ENCODE measurements around the gene TBC1D2.

DNA sequence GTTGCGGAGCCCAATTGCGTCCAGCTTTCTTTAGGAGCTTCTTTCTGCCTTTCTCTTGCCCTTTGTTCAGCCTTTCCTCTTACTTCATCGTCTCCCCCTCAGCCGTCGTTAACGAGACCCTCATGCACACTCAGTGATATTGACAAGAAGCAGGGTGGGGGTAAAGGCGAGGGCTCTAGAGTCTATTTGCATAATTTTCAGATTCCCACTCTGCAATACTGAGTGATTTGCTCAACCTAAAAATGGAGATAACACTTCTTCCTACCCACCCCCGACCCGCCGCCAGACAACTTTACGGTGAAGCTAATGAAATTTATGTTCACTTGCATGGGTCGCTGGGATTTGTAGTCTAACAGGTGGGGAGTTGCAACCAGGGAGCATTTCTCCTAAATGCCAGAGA, 1.3 kb upstream of the TBC1D2 start:
- no peak for TF ChIP-seq POLR2AphosphoS5 (IDR thresholded peaks at IDR 0.05; ENCODE audit: borderline replicate concordance, low read depth, low read length)
- TF ChIP-seq EZH2 (IDR thresholded peaks at IDR 0.05), result no peak

Data from SK-N-MC (cell line).